ENCODE results near the gene WNT5A. TPM values are rescaled to one million over a fixed set of nuclear protein-coding genes. Genes with fewer than 3 reads are reported as not detected.

WNT5A gene
- total RNA-seq, 1 donor from 2014 or later = 0.05 TPM

GRCh38 chr3:55471084-55471483, 16.0 kb downstream of the WNT5A start:
- H3K9me3 Mint-ChIP-seq = no peaks in the 10 kb centered on the region
- H3K36me3 Mint-ChIP-seq (ENCODE audit: low read depth) = no peaks in the 10 kb centered on the region
- H3K4me1 Mint-ChIP-seq (ENCODE audit: low read depth) = no peaks in the 10 kb centered on the region
- no peak overlapping the region for H3K4me3 Mint-ChIP-seq (ENCODE audit: low read depth)
- peaks cover 2% of the 10 kb centered on the region for H3K27me3 Mint-ChIP-seq (ENCODE audit: low read depth)
- H3K27ac Mint-ChIP-seq = no peak overlapping the region
- intact Hi-C loops (cut with micrococcal nuclease) = no loop called here
- no peak for DNase-seq (ENCODE audit: low spot score)

GRCh38 chr3:55469957-55470526, 17.1 kb downstream of the WNT5A start:
- no peaks in the 10 kb centered on the region for H3K36me3 Mint-ChIP-seq (ENCODE audit: low read depth)
- intact Hi-C loops (cut with micrococcal nuclease) = no loop called here
- no peak for DNase-seq (ENCODE audit: low spot score)
- no peaks in the 10 kb centered on the region for H3K4me1 Mint-ChIP-seq (ENCODE audit: low read depth)
- no peak overlapping the region for H3K27ac Mint-ChIP-seq
- H3K27me3 Mint-ChIP-seq (ENCODE audit: low read depth) = peaks cover 2% of the 10 kb centered on the region
- no peaks in the 10 kb centered on the region for H3K9me3 Mint-ChIP-seq
- H3K4me3 Mint-ChIP-seq (ENCODE audit: low read depth) = no peak overlapping the region

- H3K4me1 Mint-ChIP-seq (ENCODE audit: low read depth) = no peaks in the 10 kb centered on the region
- H3K9me3 Mint-ChIP-seq = no peaks in the 10 kb centered on the region
- intact Hi-C loops (cut with micrococcal nuclease) = no loop called here
Observed at GRCh38 chr3:55468251-55468650, 18.9 kb downstream of the WNT5A start.

GRCh38 chr3:55467099-55467498, 20.0 kb downstream of the WNT5A start:
- intact Hi-C loops (cut with micrococcal nuclease) = no loop called here
- no peaks in the 10 kb centered on the region for H3K27me3 Mint-ChIP-seq (ENCODE audit: low read depth)
- no peak for DNase-seq (ENCODE audit: low spot score)

More at GRCh38 chr3:55468251-55468650, 18.9 kb downstream of the WNT5A start:
- Mint-ChIP-seq H3K27ac (no peak overlapping the region), H3K27me3 (ENCODE audit: low read depth) (no peaks in the 10 kb centered on the region), H3K36me3 (ENCODE audit: low read depth) (no peaks in the 10 kb centered on the region), H3K4me3 (ENCODE audit: low read depth) (no peak overlapping the region)
- DNase-seq (ENCODE audit: low spot score) = no peak

GRCh38 chr3:55466526-55466925, 20.6 kb downstream of the WNT5A start:
- no peak overlapping the region for H3K27ac Mint-ChIP-seq
- no peak overlapping the region for H3K4me3 Mint-ChIP-seq (ENCODE audit: low read depth)
- H3K27me3 Mint-ChIP-seq (ENCODE audit: low read depth) = no peaks in the 10 kb centered on the region
- intact Hi-C loops (cut with micrococcal nuclease) = no loop called here
- H3K4me1 Mint-ChIP-seq (ENCODE audit: low read depth) = no peaks in the 10 kb centered on the region
- H3K36me3 Mint-ChIP-seq (ENCODE audit: low read depth) = no peaks in the 10 kb centered on the region
- H3K9me3 Mint-ChIP-seq = no peaks in the 10 kb centered on the region
- no peak for DNase-seq (ENCODE audit: low spot score)

More at GRCh38 chr3:55467099-55467498, 20.0 kb downstream of the WNT5A start:
- Mint-ChIP-seq H3K4me1 (ENCODE audit: low read depth) (no peaks in the 10 kb centered on the region), H3K36me3 (ENCODE audit: low read depth) (no peaks in the 10 kb centered on the region), H3K4me3 (ENCODE audit: low read depth) (no peak overlapping the region), H3K27ac (no peak overlapping the region), H3K9me3 (no peaks in the 10 kb centered on the region)

- Mint-ChIP-seq H3K9me3 (no peaks in the 10 kb centered on the region), H3K27me3 (ENCODE audit: low read depth) (no peaks in the 10 kb centered on the region), H3K36me3 (ENCODE audit: low read depth) (no peaks in the 10 kb centered on the region), H3K4me3 (ENCODE audit: low read depth) (no peak overlapping the region), H3K27ac (no peak overlapping the region), H3K4me1 (ENCODE audit: low read depth) (no peaks in the 10 kb centered on the region)
- DNase-seq (ENCODE audit: low spot score) = no peak
- intact Hi-C loops (cut with micrococcal nuclease) = no loop called here
Observed at GRCh38 chr3:55461896-55462295, 25.2 kb downstream of the WNT5A start.

- H3K4me3 Mint-ChIP-seq (ENCODE audit: low read depth) = no peak overlapping the region
- intact Hi-C loops (cut with micrococcal nuclease) = no loop called here
- H3K27ac Mint-ChIP-seq = no peak overlapping the region
- H3K9me3 Mint-ChIP-seq = no peaks in the 10 kb centered on the region
- no peaks in the 10 kb centered on the region for H3K36me3 Mint-ChIP-seq (ENCODE audit: low read depth)
- no peaks in the 10 kb centered on the region for H3K4me1 Mint-ChIP-seq (ENCODE audit: low read depth)
- no peak for DNase-seq (ENCODE audit: low spot score)
- H3K27me3 Mint-ChIP-seq (ENCODE audit: low read depth) = no peaks in the 10 kb centered on the region
Observed at GRCh38 chr3:55459838-55460237, 27.3 kb downstream of the WNT5A start.

GRCh38 chr3:55458181-55458790, 28.8 kb downstream of the WNT5A start:
- no peak overlapping the region for H3K27ac Mint-ChIP-seq
- H3K36me3 Mint-ChIP-seq (ENCODE audit: low read depth) = no peaks in the 10 kb centered on the region

GRCh38 chr3:55455915-55456314, 31.2 kb downstream of the WNT5A start:
- DNase-seq (ENCODE audit: low spot score) = no peak
- Mint-ChIP-seq H3K27me3 (ENCODE audit: low read depth) (no peaks in the 10 kb centered on the region), H3K4me1 (ENCODE audit: low read depth) (no peaks in the 10 kb centered on the region), H3K4me3 (ENCODE audit: low read depth) (no peak overlapping the region), H3K36me3 (ENCODE audit: low read depth) (no peaks in the 10 kb centered on the region), H3K27ac (no peak overlapping the region), H3K9me3 (no peaks in the 10 kb centered on the region)
- intact Hi-C loops (cut with micrococcal nuclease) = no loop called here

More at GRCh38 chr3:55458181-55458790, 28.8 kb downstream of the WNT5A start:
- Mint-ChIP-seq H3K4me3 (ENCODE audit: low read depth) (no peak overlapping the region), H3K27me3 (ENCODE audit: low read depth) (no peaks in the 10 kb centered on the region), H3K9me3 (no peaks in the 10 kb centered on the region), H3K4me1 (ENCODE audit: low read depth) (no peaks in the 10 kb centered on the region)
- intact Hi-C loops (cut with micrococcal nuclease) = no loop called here
- DNase-seq (ENCODE audit: low spot score) = no peak

- DNase-seq (ENCODE audit: low spot score) = no peak
- intact Hi-C loops (cut with micrococcal nuclease) = no loop called here
- Mint-ChIP-seq H3K36me3 (ENCODE audit: low read depth) (no peaks in the 10 kb centered on the region), H3K27ac (no peak overlapping the region), H3K9me3 (no peaks in the 10 kb centered on the region), H3K4me3 (ENCODE audit: low read depth) (no peak overlapping the region), H3K4me1 (ENCODE audit: low read depth) (no peaks in the 10 kb centered on the region), H3K27me3 (ENCODE audit: low read depth) (no peaks in the 10 kb centered on the region)
Observed at GRCh38 chr3:55454611-55455010, 32.5 kb downstream of the WNT5A start.

GRCh38 chr3:55453886-55454496, 33.1 kb downstream of the WNT5A start:
- H3K9me3 Mint-ChIP-seq = no peaks in the 10 kb centered on the region
- H3K4me3 Mint-ChIP-seq (ENCODE audit: low read depth) = no peak overlapping the region
- no peaks in the 10 kb centered on the region for H3K36me3 Mint-ChIP-seq (ENCODE audit: low read depth)
- intact Hi-C loops (cut with micrococcal nuclease) = no loop called here
- no peak overlapping the region for H3K27ac Mint-ChIP-seq
- no peak for DNase-seq (ENCODE audit: low spot score)
- H3K27me3 Mint-ChIP-seq (ENCODE audit: low read depth) = no peaks in the 10 kb centered on the region
- no peaks in the 10 kb centered on the region for H3K4me1 Mint-ChIP-seq (ENCODE audit: low read depth)

GRCh38 chr3:55452886-55453285, 34.2 kb downstream of the WNT5A start:
- intact Hi-C loops (cut with micrococcal nuclease) = no loop called here
- DNase-seq (ENCODE audit: low spot score) = no peak
- no peak overlapping the region for H3K27ac Mint-ChIP-seq
- H3K9me3 Mint-ChIP-seq = no peaks in the 10 kb centered on the region
- H3K36me3 Mint-ChIP-seq (ENCODE audit: low read depth) = no peaks in the 10 kb centered on the region
- H3K4me1 Mint-ChIP-seq (ENCODE audit: low read depth) = no peaks in the 10 kb centered on the region
- no peaks in the 10 kb centered on the region for H3K27me3 Mint-ChIP-seq (ENCODE audit: low read depth)
- H3K4me3 Mint-ChIP-seq (ENCODE audit: low read depth) = no peak overlapping the region

- H3K4me3 Mint-ChIP-seq (ENCODE audit: low read depth) = no peak overlapping the region
- no peak overlapping the region for H3K27ac Mint-ChIP-seq
- no peaks in the 10 kb centered on the region for H3K27me3 Mint-ChIP-seq (ENCODE audit: low read depth)
- H3K36me3 Mint-ChIP-seq (ENCODE audit: low read depth) = no peaks in the 10 kb centered on the region
- intact Hi-C loops (cut with micrococcal nuclease) = no loop called here
- H3K9me3 Mint-ChIP-seq = no peaks in the 10 kb centered on the region
- DNase-seq (ENCODE audit: low spot score) = no peak
- H3K4me1 Mint-ChIP-seq (ENCODE audit: low read depth) = no peaks in the 10 kb centered on the region
Observed at GRCh38 chr3:55449527-55449926, 37.6 kb downstream of the WNT5A start.

Measured in activated T-helper 2 cell treated with anti-CD3 and anti-CD28 coated beads, Interferon-gamma antibody, Interleukin-2, Interleukin-4, amounts not matched to agents 10 μg/mL and 5 μg/mL and 100 μg/mL, durations not matched to agents 14 hours and 24 hours and 36 hours (primary cell).